Measurements from ENCODE around the gene MED15.

DNA sequence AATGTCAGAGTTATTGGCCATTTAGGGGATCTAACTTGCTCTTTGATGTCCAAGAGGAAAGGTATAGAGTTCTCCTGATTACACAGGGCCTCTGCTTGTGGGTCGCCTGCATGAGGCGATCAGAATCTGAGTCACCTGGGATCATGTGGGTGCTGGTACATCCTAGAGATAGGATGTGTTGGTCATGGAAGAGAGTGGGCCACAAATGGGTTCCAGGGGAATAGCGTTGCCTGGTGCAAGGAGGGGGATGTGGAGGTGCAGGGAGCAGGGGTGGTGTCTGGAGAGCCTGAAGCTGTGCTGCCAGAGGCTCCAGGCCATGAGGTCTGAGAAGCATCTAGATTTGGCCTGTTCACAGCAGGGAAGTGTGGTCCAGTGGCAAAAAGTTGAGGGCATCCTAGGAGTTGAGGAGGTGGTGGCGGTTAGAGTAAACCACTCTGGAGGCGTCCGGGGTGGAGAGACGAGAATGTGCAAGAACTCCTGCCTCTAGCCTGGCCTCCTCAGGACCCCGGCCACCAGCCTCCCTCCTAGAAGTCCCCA is 92.8 kb downstream of the MED15 start:
- TF ChIP-seq EZH2phosphoT487 (IDR thresholded peaks at IDR 0.05), result no peak
- TF ChIP-seq, protein P1, sequence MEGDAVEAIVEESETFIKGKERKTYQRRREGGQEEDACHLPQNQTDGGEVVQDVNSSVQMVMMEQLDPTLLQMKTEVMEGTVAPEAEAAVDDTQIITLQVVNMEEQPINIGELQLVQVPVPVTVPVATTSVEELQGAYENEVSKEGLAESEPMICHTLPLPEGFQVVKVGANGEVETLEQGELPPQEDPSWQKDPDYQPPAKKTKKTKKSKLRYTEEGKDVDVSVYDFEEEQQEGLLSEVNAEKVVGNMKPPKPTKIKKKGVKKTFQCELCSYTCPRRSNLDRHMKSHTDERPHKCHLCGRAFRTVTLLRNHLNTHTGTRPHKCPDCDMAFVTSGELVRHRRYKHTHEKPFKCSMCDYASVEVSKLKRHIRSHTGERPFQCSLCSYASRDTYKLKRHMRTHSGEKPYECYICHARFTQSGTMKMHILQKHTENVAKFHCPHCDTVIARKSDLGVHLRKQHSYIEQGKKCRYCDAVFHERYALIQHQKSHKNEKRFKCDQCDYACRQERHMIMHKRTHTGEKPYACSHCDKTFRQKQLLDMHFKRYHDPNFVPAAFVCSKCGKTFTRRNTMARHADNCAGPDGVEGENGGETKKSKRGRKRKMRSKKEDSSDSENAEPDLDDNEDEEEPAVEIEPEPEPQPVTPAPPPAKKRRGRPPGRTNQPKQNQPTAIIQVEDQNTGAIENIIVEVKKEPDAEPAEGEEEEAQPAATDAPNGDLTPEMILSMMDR (IDR thresholded peaks at IDR 0.05), result no peak

Data from neural progenitor cell (in vitro differentiated cells).